GM12801 (cell line): ENCODE results near the gene SHQ1.

Experiments used
- TF ChIP-seq, protein P1 (sequence below): IDR thresholded peaks from one replicate; pipeline ENCODE4 v1.5.1; 2011; ENCODE audit warnings: control low read depth; ENCODE audit not compliant: insufficient read length; ENCODE audit errors: extremely low read depth

The SHQ1 gene

DNA sequence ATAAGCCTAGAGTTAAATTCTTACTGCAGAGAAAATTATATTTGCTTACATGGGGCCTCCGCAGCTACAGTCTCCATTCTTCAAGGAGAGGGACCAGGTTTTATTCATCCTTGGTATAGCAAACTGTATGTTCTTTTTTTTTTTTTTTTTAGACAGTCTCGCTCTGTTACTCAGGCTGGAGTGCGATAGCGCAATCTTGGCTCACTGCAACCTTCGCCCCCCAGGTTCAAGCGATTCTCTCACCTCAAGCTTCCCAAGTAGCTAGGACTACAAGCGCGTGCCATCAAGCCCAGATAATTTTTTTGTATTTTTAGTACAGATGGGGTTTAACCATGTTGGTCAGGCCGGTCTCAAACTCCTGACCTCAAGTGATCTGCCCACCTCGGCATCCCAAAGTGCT is 2.1 kb downstream of the SHQ1 start:
- TF ChIP-seq, protein P1, sequence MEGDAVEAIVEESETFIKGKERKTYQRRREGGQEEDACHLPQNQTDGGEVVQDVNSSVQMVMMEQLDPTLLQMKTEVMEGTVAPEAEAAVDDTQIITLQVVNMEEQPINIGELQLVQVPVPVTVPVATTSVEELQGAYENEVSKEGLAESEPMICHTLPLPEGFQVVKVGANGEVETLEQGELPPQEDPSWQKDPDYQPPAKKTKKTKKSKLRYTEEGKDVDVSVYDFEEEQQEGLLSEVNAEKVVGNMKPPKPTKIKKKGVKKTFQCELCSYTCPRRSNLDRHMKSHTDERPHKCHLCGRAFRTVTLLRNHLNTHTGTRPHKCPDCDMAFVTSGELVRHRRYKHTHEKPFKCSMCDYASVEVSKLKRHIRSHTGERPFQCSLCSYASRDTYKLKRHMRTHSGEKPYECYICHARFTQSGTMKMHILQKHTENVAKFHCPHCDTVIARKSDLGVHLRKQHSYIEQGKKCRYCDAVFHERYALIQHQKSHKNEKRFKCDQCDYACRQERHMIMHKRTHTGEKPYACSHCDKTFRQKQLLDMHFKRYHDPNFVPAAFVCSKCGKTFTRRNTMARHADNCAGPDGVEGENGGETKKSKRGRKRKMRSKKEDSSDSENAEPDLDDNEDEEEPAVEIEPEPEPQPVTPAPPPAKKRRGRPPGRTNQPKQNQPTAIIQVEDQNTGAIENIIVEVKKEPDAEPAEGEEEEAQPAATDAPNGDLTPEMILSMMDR: no peak

DNA sequence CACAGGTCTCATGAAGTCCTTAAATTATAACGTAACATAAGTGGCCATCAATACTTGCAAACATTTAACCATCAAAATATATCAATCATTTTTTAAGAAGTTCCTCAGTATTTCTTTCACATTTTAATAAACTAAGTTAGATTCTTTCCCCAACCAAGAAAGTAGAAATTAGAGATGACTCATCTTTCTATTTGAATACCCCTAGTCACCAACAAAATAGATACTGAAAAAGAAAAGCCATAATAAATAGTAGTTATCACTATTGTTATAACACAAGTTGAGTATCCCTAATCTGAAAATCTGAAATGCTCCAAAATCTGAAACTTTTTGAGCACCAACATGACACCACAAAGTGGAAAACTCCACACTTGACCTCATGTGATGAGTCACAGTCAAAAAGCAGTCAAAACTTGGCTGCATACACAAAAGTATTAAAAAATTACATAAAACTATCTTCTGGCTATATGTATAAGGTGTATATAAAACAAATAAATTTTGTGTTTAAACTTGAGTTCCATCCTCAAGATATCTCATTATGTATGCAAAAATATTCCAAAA is 3.7 kb downstream of the SHQ1 start:
- TF ChIP-seq, protein P1: no peak

DNA sequence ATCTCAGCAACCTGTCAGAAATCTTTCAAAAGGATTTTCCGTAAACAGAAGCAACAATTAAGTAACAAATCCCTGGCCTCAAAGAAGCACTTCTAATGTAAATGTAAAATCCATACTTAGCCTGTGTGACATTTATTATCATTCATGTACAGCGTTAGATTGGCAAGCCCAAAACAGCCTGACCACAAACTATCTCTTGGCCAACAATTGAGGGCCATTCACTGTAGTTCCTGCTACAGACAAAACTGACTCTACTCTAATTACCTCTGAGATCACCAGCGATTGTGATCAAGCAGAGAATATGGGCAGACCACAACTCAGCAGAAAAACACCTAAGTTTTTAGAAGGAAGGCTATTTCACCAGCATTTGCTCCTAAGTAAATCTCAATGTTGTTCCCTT is 9.2 kb downstream of the SHQ1 start:
- TF ChIP-seq, protein P1: no peak

DNA sequence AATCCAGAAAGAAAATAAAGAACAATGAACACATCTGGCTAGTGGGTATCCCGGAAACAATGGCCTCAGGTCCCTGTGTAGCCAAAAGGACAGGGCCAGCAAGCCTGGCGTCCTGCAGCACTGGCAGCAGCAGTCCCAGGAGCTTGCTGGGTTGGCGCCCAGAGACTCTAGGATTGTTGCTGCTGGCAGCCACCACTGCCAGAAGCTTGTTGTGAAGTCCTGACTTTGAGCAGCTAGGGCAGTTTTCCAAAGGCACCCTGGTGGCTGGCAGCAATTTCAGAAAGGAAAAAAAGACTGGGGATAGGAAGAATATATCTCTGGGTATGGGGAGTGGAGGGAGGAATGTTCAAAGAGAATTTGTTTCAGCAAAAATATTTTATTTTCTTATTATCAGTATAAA is 11.3 kb downstream of the SHQ1 start:
- TF ChIP-seq, protein P1: no peak

DNA sequence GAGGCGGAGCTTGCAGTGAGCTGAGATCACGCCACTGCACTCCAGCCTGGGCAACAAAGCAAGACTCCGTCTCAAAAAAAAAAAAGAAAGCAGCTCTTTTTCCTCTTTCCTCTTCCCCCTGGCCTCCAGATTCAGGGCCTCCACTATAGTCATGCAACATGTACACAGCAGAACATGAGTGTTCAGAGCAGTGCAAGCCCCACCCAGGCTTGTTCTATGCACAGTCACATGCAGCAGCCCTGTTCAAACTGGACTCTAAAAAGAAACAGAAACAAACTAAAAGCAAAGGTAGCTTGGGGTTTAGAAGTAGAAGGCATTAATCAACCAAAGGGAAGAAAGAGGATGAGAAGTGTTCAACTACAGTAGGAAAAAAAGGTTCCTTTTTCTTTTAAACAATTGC is 11.8 kb downstream of the SHQ1 start:
- TF ChIP-seq, protein P1: no peak

DNA sequence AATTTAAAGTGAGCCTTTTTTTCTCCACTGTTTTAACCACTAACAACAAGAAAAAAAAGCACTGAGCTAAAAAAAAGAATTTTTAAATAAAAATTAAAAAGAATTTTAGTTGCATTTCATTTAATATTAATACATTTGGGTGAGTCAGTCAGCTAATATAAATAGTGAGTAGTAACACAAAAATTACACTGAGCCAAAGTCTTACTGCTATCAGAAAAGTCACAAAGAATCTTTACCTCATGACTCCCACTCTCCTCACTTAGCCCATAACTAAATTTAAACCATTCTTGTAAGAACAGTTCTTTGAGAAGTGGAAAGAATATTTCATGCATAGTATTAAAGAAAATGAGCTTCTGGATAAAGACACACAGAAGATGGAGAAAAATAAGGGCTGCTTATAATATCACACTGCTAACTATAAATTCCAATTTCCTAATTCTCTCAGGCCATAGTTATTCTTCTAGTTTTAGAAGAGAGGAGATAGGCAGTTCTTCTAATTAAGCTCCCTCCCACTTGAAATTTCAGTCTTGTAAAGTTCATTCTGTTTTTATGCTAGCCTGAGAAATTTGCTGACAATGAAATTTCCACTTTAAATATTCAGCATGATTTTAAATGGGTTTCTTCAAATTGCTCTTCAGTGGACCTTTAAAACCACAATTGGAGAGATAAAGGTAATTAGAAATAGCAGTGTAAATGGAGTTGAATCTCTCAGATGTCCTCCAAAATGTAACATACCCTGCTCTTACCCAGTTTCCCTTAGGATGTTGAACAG is 17.6 kb downstream of the SHQ1 start:
- TF ChIP-seq, protein P1: no peak

DNA sequence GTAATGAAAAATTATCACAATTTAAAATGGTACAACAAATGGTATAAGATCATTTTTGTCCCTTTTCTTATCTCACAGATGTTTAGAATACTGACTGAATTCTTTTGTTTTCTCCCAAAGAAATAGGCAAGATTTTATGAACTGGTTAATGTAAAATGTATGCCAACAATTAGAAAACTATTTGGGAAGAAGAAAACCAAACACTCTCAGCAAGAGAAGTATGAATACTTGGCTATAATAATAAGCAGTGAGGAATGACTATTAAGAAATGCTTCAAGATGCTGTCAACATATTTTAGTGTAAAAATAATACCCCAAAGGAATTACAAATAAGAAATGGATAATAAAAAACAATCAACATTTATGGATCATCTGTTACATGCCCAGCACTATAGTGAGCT is 18.5 kb downstream of the SHQ1 start:
- TF ChIP-seq, protein P1: no peak
